A673 (cell line): ENCODE data around the gene MAP1A. TPM values are rescaled to one million over a fixed set of nuclear protein-coding genes. Genes with fewer than 3 reads are reported as not detected.

Source experiments
- BruUV-seq: library from RNA; stranded (reverse); fragments of 400-500 nt; replicated peaks from 2 replicates; lab custom pipeline; 2021; lab: Mats Ljungman, UMichigan
- CTCF ChIA-PET: fragments of 300-600 bp; sonication (Branson Sonifier 250); formaldehyde crosslinking; loops from one replicate; lab custom pipeline; 2022; ENCODE audit warnings: antibody characterized with exemption; lab: Charles Lee
- POLR2A ChIA-PET: fragments of 300-600 bp; sonication (Branson Sonifier 250); formaldehyde crosslinking; loops from one replicate; lab custom pipeline; 2022; ENCODE audit warnings: antibody characterized with exemption; ENCODE audit not compliant: low non-redundant PET; lab: Charles Lee
- DNase-seq: peaks from one replicate; pipeline ENCODE4 v3.0.0-alpha.2; 2015; ENCODE audit warnings: low spot score
- H3K27ac ChIP-seq: fragments of 200-600 bp; sonication (generic); 2 replicates; pipeline ENCODE4 v1.5.1; 2016; ENCODE audit warnings: mixed run types, low read depth, mild to moderate bottlenecking, mixed read lengths, antibody characterized with exemption, low read length; ENCODE audit not compliant: poor library complexity, severe bottlenecking
- H3K27me3 ChIP-seq: fragments of 200-600 bp; sonication (generic); replicated peaks from 2 replicates; pipeline ENCODE4 v1.6.1; 2017; ENCODE audit warnings: mixed run types, low read depth, mild to moderate bottlenecking, mixed read lengths, antibody characterized with exemption, low read length; ENCODE audit not compliant: insufficient read depth, poor library complexity
- H3K36me3 ChIP-seq: fragments of 200-600 bp; sonication (generic); 2 replicates; pipeline ENCODE4 v1.6.1; 2016; ENCODE audit warnings: mixed run types, mild to moderate bottlenecking, mixed read lengths, antibody characterized with exemption, low read length; ENCODE audit not compliant: insufficient read depth, poor library complexity, severe bottlenecking
- H3K4me1 ChIP-seq: fragments of 200-600 bp; sonication (generic); 2 replicates; pipeline ENCODE4 v1.6.1; 2017; ENCODE audit warnings: mixed run types, mild to moderate bottlenecking, mixed read lengths, antibody characterized with exemption, low read length; ENCODE audit not compliant: insufficient read depth, poor library complexity, severe bottlenecking
- H3K4me3 ChIP-seq: fragments of 200-600 bp; sonication (generic); 2 replicates; pipeline ENCODE4 v1.5.1; 2016; ENCODE audit warnings: low read depth, mixed run types, mild to moderate bottlenecking, mixed read lengths, low read length; ENCODE audit not compliant: poor library complexity, severe bottlenecking
- H3K9me3 ChIP-seq: fragments of 200-600 bp; sonication (generic); 2 replicates; pipeline ENCODE4 v1.6.1; 2016; ENCODE audit warnings: mixed run types, low read depth, mild to moderate bottlenecking, mixed read lengths, antibody characterized with exemption, low read length; ENCODE audit not compliant: poor library complexity, severe bottlenecking
- CTCF ChIP-seq: fragments of 300-800, 200-600 bp; sonication (generic); conservative IDR thresholded peaks from 2 replicates; pipeline ENCODE4 v1.5.1; 2017; ENCODE audit warnings: low read depth, mild to moderate bottlenecking, antibody characterized with exemption, low read length, moderate library complexity, mixed read lengths
- EZH2 ChIP-seq: fragments of 200-600 bp; sonication (generic); IDR thresholded peaks from 2 replicates; pipeline ENCODE4 v1.6.1; 2017; ENCODE audit warnings: borderline replicate concordance, low read depth, mild to moderate bottlenecking, mixed read lengths, antibody characterized with exemption, low read length; ENCODE audit not compliant: poor library complexity, severe bottlenecking
- intact Hi-C: fragments of 100-400 bp; cut with micrococcal nuclease; formaldehyde crosslinking; loops from one replicate; pipeline ENCODE4 v1.10.0; 2022; ENCODE audit not compliant: unreplicated experiment
- total RNA-seq: library from RNA; stranded (reverse); gene quantifications from 2 replicates; pipeline ENCODE4 v1.2.3, GENCODE V29; 2021

Gene MAP1A
- total RNA-seq, 1 experiment from 2014 or later, result 83.8 TPM

GRCh38 chr15:43541785-43542184 is 24.4 kb downstream of the MAP1A start:
- CTCF ChIA-PET, result no interaction called here
- H3K27me3 ChIP-seq, result no peaks in the 10 kb centered on the region

GRCh38 chr15:43544266-43544665 is 26.9 kb downstream of the MAP1A start:
- Histone ChIP-seq H3K4me1 (no peaks in the 10 kb centered on the region), H3K4me3 (no peak overlapping the region), H3K27me3 (no peaks in the 10 kb centered on the region), H3K9me3 (no peaks in the 10 kb centered on the region), H3K27ac (no peak overlapping the region), H3K36me3 (no peaks in the 10 kb centered on the region)
- DNase-seq, result no peak
- POLR2A ChIA-PET, result interaction anchor here (0.7 kb wide), 1 partner anchor 157 kb away, joined by 4 read pairs; no protein-coding TSS in a partner anchor
- TF ChIP-seq EZH2 (no peak), CTCF (no peak)
- CTCF ChIA-PET, result no interaction called here
- intact Hi-C loops, result no loop called here
- no TSS peak for BruUV-seq

More at GRCh38 chr15:43541785-43542184, 24.4 kb downstream of the MAP1A start:
- no TSS peak for BruUV-seq
- intact Hi-C loops, result no loop called here
- H3K9me3 ChIP-seq, result no peaks in the 10 kb centered on the region
- no peak overlapping the region for H3K27ac ChIP-seq
- no peaks in the 10 kb centered on the region for H3K36me3 ChIP-seq
- POLR2A ChIA-PET, result no interaction called here
- H3K4me1 ChIP-seq, result no peaks in the 10 kb centered on the region
- DNase-seq, result no peak
- H3K4me3 ChIP-seq, result no peak overlapping the region
- TF ChIP-seq EZH2 (no peak), CTCF (no peak)

GRCh38 chr15:43545426-43545825 is 28.0 kb downstream of the MAP1A start:
- Histone ChIP-seq H3K9me3 (no peaks in the 10 kb centered on the region), H3K36me3 (no peaks in the 10 kb centered on the region), H3K27ac (no peak overlapping the region), H3K27me3 (no peaks in the 10 kb centered on the region), H3K4me3 (no peak overlapping the region), H3K4me1 (no peaks in the 10 kb centered on the region)
- intact Hi-C loops, result no loop called here
- no peak for DNase-seq
- ChIA-PET CTCF (no interaction called here), POLR2A (no interaction called here)
- BruUV-seq, result no TSS peak
- TF ChIP-seq CTCF, result no peak
- TF ChIP-seq EZH2, result no peak
